ENCODE data around the gene TFF3.

TFF3 gene

DNA sequence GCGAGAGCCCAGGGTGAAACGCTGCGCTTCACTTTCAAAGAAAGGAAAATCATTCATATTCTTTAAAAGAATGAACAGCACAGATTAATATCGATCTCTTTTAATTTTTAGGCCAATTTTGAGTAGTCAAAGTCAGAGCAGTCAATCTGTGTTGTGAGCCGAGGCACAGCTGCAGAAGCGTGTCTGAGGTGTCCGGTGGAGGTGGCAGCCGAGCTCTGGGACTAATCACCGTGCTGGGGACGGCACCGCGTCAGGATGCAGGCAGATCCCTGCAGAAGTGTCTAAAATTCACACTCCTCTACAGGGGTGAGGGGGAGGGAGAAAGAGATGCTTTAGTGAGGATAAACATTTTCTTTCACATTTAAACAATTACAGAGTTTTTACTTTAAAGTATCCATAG is 47.0 kb upstream of the TFF3 start:
- TF ChIP-seq ZNF560 (tag by site-specific recombination; IDR thresholded peaks at IDR 0.05; ENCODE audit: borderline replicate concordance): no peak
- Histone ChIP-seq H3K36me3 (ENCODE audit: control insufficient read depth in 2 of 2, insufficient read depth in 1 of 2, low read length in 2 of 2) (no peaks in the 10 kb centered on the region), H3K9me3 (ENCODE audit: control insufficient read depth, insufficient read depth, low read depth, low read length) (no peaks in the 10 kb centered on the region), H3K27ac (ENCODE audit: extremely low read depth, low read depth, low read length) (no peak overlapping the region), H3K4me3 (ENCODE audit: low read depth, low read length) (no peak overlapping the region), H3K4me1 (ENCODE audit: control insufficient read depth, insufficient read depth, low read length) (no peaks in the 10 kb centered on the region)
- ChIA-PET POLR2A (interaction anchor here (0.7 kb wide), 2 partner anchors 10 to 37 kb away, joined by 3 read pairs; no protein-coding TSS in a partner anchor), CTCF (interaction anchor here (0.7 to 1.5 kb wide), 3 partner anchors 10 to 106 kb away, joined by 4 to 5 read pairs (median 5); no protein-coding TSS in a partner anchor)

- ChIA-PET CTCF (interaction anchor here (0.6 to 1.9 kb wide), 8 partner anchors 10 to 155 kb away, joined by 3 to 5 read pairs (median 4); partner anchors contain the start of gene TFF2), POLR2A (interaction anchor here (0.5 kb wide), 1 partner anchor 245 kb away, joined by 3 read pairs; no protein-coding TSS in a partner anchor)
- H3K4me1 ChIP-seq (ENCODE audit: control insufficient read depth, insufficient read depth, low read length): no peaks in the 10 kb centered on the region
- H3K9me3 ChIP-seq (ENCODE audit: control insufficient read depth, insufficient read depth, low read depth, low read length): no peaks in the 10 kb centered on the region
- no peak overlapping the region for H3K4me3 ChIP-seq (ENCODE audit: low read depth, low read length)
- no peaks in the 10 kb centered on the region for H3K36me3 ChIP-seq (ENCODE audit: control insufficient read depth in 2 of 2, insufficient read depth in 1 of 2, low read length in 2 of 2)
- H3K27ac ChIP-seq (ENCODE audit: extremely low read depth, low read depth, low read length): no peak overlapping the region
- TF ChIP-seq SCRT2 (tag by site-specific recombination; IDR thresholded peaks at IDR 0.05): no peak
Observed at GRCh38 chr21:42361286-42361685, 46.1 kb upstream of the TFF3 start.

- TF ChIP-seq TRIM28 (IDR thresholded peaks at IDR 0.05; ENCODE audit: borderline replicate concordance, low read length) (peak; percentile 94; the same call in 1 of the 2 replicates), ZNF639 (tag by site-specific recombination; IDR thresholded peaks at IDR 0.05) (0 out of 2 replicates have a peak, but pooled peaks have one; percentile 19), PRDM4 (tag by site-specific recombination; IDR thresholded peaks at IDR 0.05) (no peak), SETDB1 (IDR thresholded peaks at IDR 0.05; ENCODE audit: insufficient read length, low read length) (peak; percentile 67), GLIS2 (tag by site-specific recombination; IDR thresholded peaks at IDR 0.05) (no peak), RBAK (tag by site-specific recombination; IDR thresholded peaks at IDR 0.05) (no peak), ZNF701 (tag by site-specific recombination; IDR thresholded peaks at IDR 0.05) (no peak), ZSCAN5A (tag by site-specific recombination; IDR thresholded peaks at IDR 0.05) (0 out of 2 replicates have a peak, but pooled peaks have one; percentile 43), ZNF324 (tag by site-specific recombination; IDR thresholded peaks at IDR 0.05) (0 out of 2 replicates have a peak, but pooled peaks have one; percentile 25)
- TF ChIP-seq, protein P1, sequence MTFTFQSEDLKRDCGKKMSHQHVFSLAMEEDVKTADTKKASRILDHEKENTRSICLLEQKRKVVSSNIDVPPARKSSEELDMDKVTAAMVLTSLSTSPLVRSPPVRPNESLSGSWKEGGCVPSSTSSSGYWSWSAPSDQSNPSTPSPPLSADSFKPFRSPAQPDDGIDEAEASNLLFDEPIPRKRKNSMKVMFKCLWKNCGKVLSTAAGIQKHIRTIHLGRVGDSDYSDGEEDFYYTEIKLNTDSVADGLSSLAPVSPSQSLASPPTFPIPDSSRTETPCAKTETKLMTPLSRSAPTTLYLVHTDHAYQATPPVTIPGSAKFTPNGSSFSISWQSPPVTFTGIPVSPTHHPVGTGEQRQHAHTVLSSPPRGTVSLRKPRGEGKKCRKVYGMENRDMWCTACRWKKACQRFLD (tag by site-specific recombination; IDR thresholded peaks at IDR 0.05): no peak
- TF ChIP-seq, protein P2, sequence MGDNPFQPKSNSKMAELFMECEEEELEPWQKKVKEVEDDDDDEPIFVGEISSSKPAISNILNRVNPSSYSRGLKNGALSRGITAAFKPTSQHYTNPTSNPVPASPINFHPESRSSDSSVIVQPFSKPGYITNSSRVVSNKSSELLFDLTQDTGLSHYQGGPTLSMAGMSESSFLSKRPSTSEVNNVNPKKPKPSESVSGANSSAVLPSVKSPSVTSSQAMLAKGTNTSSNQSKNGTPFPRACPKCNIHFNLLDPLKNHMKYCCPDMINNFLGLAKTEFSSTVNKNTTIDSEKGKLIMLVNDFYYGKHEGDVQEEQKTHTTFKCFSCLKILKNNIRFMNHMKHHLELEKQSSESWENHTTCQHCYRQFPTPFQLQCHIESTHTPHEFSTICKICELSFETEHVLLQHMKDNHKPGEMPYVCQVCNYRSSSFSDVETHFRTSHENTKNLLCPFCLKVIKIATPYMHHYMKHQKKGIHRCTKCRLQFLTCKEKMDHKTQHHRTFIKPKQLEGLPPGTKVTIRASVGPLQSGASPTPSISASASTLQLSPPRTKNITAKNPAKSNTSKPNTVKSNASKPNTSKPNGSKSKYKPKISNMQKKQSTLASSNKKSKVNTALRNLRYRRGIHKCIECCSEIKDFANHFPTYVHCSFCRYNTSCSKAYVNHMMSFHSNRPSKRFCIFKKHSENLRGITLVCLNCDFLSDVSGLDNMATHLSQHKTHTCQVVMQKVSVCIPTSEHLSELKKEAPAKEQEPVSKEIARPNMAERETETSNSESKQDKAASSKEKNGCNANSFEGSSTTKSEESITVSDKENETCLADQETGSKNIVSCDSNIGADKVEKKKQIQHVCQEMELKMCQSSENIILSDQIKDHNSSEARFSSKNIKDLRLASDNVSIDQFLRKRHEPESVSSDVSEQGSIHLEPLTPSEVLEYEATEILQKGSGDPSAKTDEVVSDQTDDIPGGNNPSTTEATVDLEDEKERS (tag by site-specific recombination; IDR thresholded peaks at IDR 0.05): peak; percentile 97
- no peaks in the 10 kb centered on the region for H3K4me1 ChIP-seq (ENCODE audit: control insufficient read depth, insufficient read depth, low read length)
- POLR2A ChIA-PET: no interaction called here
- no peaks in the 10 kb centered on the region for H3K36me3 ChIP-seq (ENCODE audit: control insufficient read depth in 2 of 2, insufficient read depth in 1 of 2, low read length in 2 of 2)
- H3K27ac ChIP-seq (ENCODE audit: extremely low read depth, low read depth, low read length): no peak overlapping the region
- no peak overlapping the region for H3K4me3 ChIP-seq (ENCODE audit: low read depth, low read length)
- H3K9me3 ChIP-seq (ENCODE audit: control insufficient read depth, insufficient read depth, low read depth, low read length): no peaks in the 10 kb centered on the region
- CTCF ChIA-PET: interaction anchor here (0.6 to 1.9 kb wide), 5 partner anchors 14 to 540 kb away, joined by 3 to 4 read pairs (median 3); no protein-coding TSS in a partner anchor
Observed at GRCh38 chr21:42360317-42360716, 45.1 kb upstream of the TFF3 start.
